GM12892 (cell line): Measurements from ENCODE around the gene RHNO1.

ENCODE experiments used
- POLR2A ChIP-seq: IDR thresholded peaks from 2 replicates; pipeline ENCODE4 v1.6.1; 2011; ENCODE audit warnings: low read depth, low read length, control low read depth
- TAF1 ChIP-seq: IDR thresholded peaks from 2 replicates; pipeline ENCODE4 v1.6.1; 2011; ENCODE audit warnings: low read depth, mild to moderate bottlenecking, control low read depth, low read length, borderline replicate concordance

GRCh38 chr12:2936301-2936700, 59.3 kb downstream of the RHNO1 start:
- TF ChIP-seq TAF1 (no peak), POLR2A (no peak)
